PC-3 (cell line): ENCODE data around the gene PI4KA. TPM values are rescaled to one million over a fixed set of nuclear protein-coding genes. Genes with fewer than 3 reads are reported as not detected.

Source experiments
- ATAC-seq: fragments of 200-7000 bp; cut with Tn5 transposase; 2 replicates; pipeline ENCODE4 v1.9.1; 2020; ENCODE audit warnings: mild to moderate bottlenecking, moderate library complexity
- BruUV-seq: library from RNA; stranded (reverse); fragments of 400-500 nt; replicated peaks from 2 replicates; lab custom pipeline; 2021; lab: Mats Ljungman, UMichigan
- CTCF ChIA-PET: fragments of 300-600 bp; sonication (Branson Sonifier 250); formaldehyde crosslinking; loops from one replicate; lab custom pipeline; 2022; ENCODE audit warnings: antibody characterized with exemption; lab: Charles Lee
- POLR2A ChIA-PET: fragments of 300-600 bp; sonication (Branson Sonifier 250); formaldehyde crosslinking; loops from one replicate; lab custom pipeline; 2022; ENCODE audit warnings: antibody characterized with exemption; ENCODE audit not compliant: unreplicated experiment; lab: Charles Lee
- DNase-seq: peaks from one replicate; pipeline ENCODE4 v3.0.0-alpha.2; 2015
- H2AFZ ChIP-seq: fragments of 300-600 bp; sonication (generic); 2 replicates; pipeline ENCODE4 v1.6.0; 2016; ENCODE audit warnings: antibody characterized with exemption, low read length
- H3F3A ChIP-seq: fragments of 300-600 bp; sonication (generic); one replicate; pipeline ENCODE4 v1.6.0; 2017; ENCODE audit warnings: antibody characterized with exemption, low read length, control low read depth, mild to moderate bottlenecking; ENCODE audit not compliant: unreplicated experiment
- H3K27ac ChIP-seq: fragments of 300-600 bp; sonication (generic); 2 replicates; pipeline ENCODE4 v1.5.1; 2016; ENCODE audit warnings: mild to moderate bottlenecking, low read length
- H3K27me3 ChIP-seq: fragments of 300-600 bp; sonication (generic); 2 replicates; pipeline ENCODE4 v1.6.1; 2016; ENCODE audit warnings: low read length, mixed read lengths
- H3K36me3 ChIP-seq: fragments of 300-600 bp; sonication (generic); 2 replicates; pipeline ENCODE4 v1.6.1; 2016; ENCODE audit warnings: low read depth, mixed run types, low read length, mixed read lengths
- H3K4me1 ChIP-seq: fragments of 300-600 bp; sonication (generic); 2 replicates; pipeline ENCODE4 v1.5.1; 2016; ENCODE audit warnings: low read length; ENCODE audit not compliant: insufficient read depth
- H3K4me2 ChIP-seq: fragments of 300-600 bp; sonication (generic); 2 replicates; pipeline ENCODE4 v1.6.0; 2016; ENCODE audit warnings: low read length
- H3K4me3 ChIP-seq: fragments of 300-600 bp; sonication (generic); 2 replicates; pipeline ENCODE4 v1.5.1; 2016; ENCODE audit warnings: mild to moderate bottlenecking, low read length, mixed read lengths
- H3K79me2 ChIP-seq: fragments of 300-600 bp; sonication (generic); 2 replicates; pipeline ENCODE4 v1.6.1; 2017; ENCODE audit warnings: low read length, mixed read lengths
- H3K9ac ChIP-seq: fragments of 300-600 bp; sonication (generic); 2 replicates; pipeline ENCODE4 v1.6.0; 2016; ENCODE audit warnings: mild to moderate bottlenecking, low read length
- H3K9me2 ChIP-seq: fragments of 300-600 bp; sonication (generic); replicated peaks from 2 replicates; pipeline ENCODE4 v1.6.1; 2016; ENCODE audit warnings: mixed run types, low read length, mixed read lengths
- H3K9me3 ChIP-seq: fragments of 300-600 bp; sonication (generic); 2 replicates; pipeline ENCODE4 v1.6.1; 2016; ENCODE audit warnings: low read length, mixed read lengths
- H4K20me1 ChIP-seq: fragments of 300-600 bp; sonication (generic); 2 replicates; pipeline ENCODE4 v1.6.1; 2016; ENCODE audit warnings: low read length, mixed read lengths
- CTCF ChIP-seq: fragments of 300-600 bp; sonication (generic); conservative IDR thresholded peaks from 2 replicates; pipeline ENCODE4 v1.5.1; 2017; ENCODE audit warnings: antibody characterized with exemption, low read depth, mild to moderate bottlenecking, low read length
- EZH2 ChIP-seq: fragments of 300-600 bp; sonication (generic); IDR thresholded peaks from one replicate; pipeline ENCODE4 v1.6.1; 2017; ENCODE audit warnings: antibody characterized with exemption, mild to moderate bottlenecking, low read length; ENCODE audit not compliant: unreplicated experiment
- EZH2phosphoT487 ChIP-seq: fragments of 300-600 bp; sonication (generic); IDR thresholded peaks from 2 replicates; pipeline ENCODE4 v1.6.1; 2018; ENCODE audit warnings: mild to moderate bottlenecking, antibody characterized with exemption, low read length, borderline replicate concordance
- intact Hi-C: fragments of 100-400 bp; cut with micrococcal nuclease; formaldehyde crosslinking; loops from 2 replicates; pipeline ENCODE4 v1.9.0; 2023
- total RNA-seq: library from RNA; depleted of rRNA; stranded (reverse); fragments of >200 nt; gene quantifications from 2 replicates; pipeline ENCODE4 v1.2.3, GENCODE V29; 2014

PI4KA gene
- total RNA-seq, 1 experiment from 2014 or later, result 39.7 TPM

DNA sequence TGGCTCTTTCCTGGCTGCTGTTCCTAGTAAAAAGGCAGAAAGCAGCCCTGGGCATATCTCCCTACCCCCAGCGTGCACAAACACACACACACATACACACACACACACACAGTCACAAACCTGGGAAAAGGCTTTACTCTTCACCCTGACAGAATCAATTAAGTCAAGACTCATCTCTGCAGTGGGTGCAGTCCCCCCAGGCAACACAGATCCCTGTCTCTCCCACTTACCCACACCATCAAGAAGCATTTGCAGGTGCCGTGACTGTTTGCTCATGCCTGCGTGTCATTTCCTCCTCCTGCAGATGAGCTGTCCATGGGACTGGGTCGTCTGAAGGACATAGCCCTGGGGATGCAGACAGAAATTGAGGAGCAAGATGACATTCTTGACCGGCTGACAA lies 28.8 kb upstream of the PI4KA start:
- no TSS peak for BruUV-seq
- Histone ChIP-seq H3K27ac (peak overlapping the region; percentile 26; the same call in 1 of the 2 replicates), H3K4me2 (peak overlapping the region; percentile 8; the same call in 1 of the 2 replicates)

GRCh38 chr22:20885557-20886323 lies 27.1 kb upstream of the PI4KA start:
- Histone ChIP-seq H3K4me3 (no peak overlapping the region), H3K27me3 (no peaks in the 10 kb centered on the region), H3K9me2 (no peaks in the 10 kb centered on the region), H3K27ac (peak overlapping the region; percentile 31; the same call in 1 of the 2 replicates), H3K36me3 (0 out of 2 replicates have a peak, but pooled peaks cover 3% of the 10 kb centered on the region), H3K4me2 (peak overlapping the region; percentile 59), H3K79me2 (no peaks in the 10 kb centered on the region), H3K4me1 (peaks cover 13% of the 10 kb centered on the region), H3K9me3 (no peaks in the 10 kb centered on the region), H2AFZ (peak overlapping the region; percentile 63), H3K9ac (no peak overlapping the region), H4K20me1 (no peaks in the 10 kb centered on the region), H3F3A (no peaks in the 10 kb centered on the region)
- ChIA-PET CTCF (interaction anchor here (0.5 to 1.4 kb wide), 6 partner anchors 19 to 96 kb away, joined by 3 to 11 read pairs (median 4); partner anchors contain the start of genes CRKL and LZTR1), POLR2A (no interaction called here)
- intact Hi-C loops, result loop anchor here (1.0 to 5.0 kb wide), 4 partner anchors 31 to 97 kb away; partner anchors contain the start of genes CRKL and LZTR1
- TF ChIP-seq CTCF (peak; percentile 91), EZH2 (no peak)
- BruUV-seq, result no TSS peak
- DNase-seq (peak; percentile 78), ATAC-seq (peak; percentile 96)

More for the DNA sequence above, 28.8 kb upstream of the PI4KA start:
- Histone ChIP-seq H4K20me1 (no peaks in the 10 kb centered on the region), H3K4me1 (peaks cover 13% of the 10 kb centered on the region), H3K9me3 (no peaks in the 10 kb centered on the region), H3K9me2 (no peaks in the 10 kb centered on the region), H2AFZ (no peak overlapping the region), H3K79me2 (no peaks in the 10 kb centered on the region), H3K4me3 (no peak overlapping the region), H3F3A (no peaks in the 10 kb centered on the region), H3K36me3 (0 out of 2 replicates have a peak, but pooled peaks cover 3% of the 10 kb centered on the region), H3K9ac (no peak overlapping the region), H3K27me3 (no peaks in the 10 kb centered on the region)
- ChIA-PET POLR2A (no interaction called here), CTCF (no interaction called here)
- intact Hi-C loops, result loop anchor here (5.0 kb wide), 1 partner anchor 65 kb away; no protein-coding TSS in a partner anchor
- TF ChIP-seq EZH2phosphoT487, result no peak
- TF ChIP-seq EZH2, result no peak
- no peak for TF ChIP-seq CTCF
- ATAC-seq (peak; percentile 52), DNase-seq (peak; percentile 58)
